SHP77 (cell line): ENCODE data around the gene PTPN21.

Experiments used
- DNase-seq, 2 experiments: peaks; one replicate each; lab custom pipeline; 2025; lab: John Stamatoyannopoulos, UW

Gene PTPN21

GRCh38 chr14:88468406-88468805 is 86.4 kb downstream of the PTPN21 start:
- no peak for DNase-seq

- DNase-seq = peak; percentile 28 to 32
These were observed 91.5 kb downstream of the PTPN21 start for GRCh38 chr14:88463318-88463717.

GRCh38 chr14:88454886-88455285 is 99.9 kb downstream of the PTPN21 start:
- no peak for DNase-seq

- no peak for DNase-seq
These were observed 102.6 kb downstream of the PTPN21 start for GRCh38 chr14:88452231-88452630.

- no peak for DNase-seq
These were observed 115.7 kb downstream of the PTPN21 start for GRCh38 chr14:88439088-88439487.

- no peak for DNase-seq
These were observed 117.1 kb downstream of the PTPN21 start for GRCh38 chr14:88437658-88438057.

- DNase-seq = no peak
These were observed 123.8 kb downstream of the PTPN21 start for GRCh38 chr14:88430976-88431375.

- DNase-seq = no peak
These were observed 128.5 kb downstream of the PTPN21 start for GRCh38 chr14:88426271-88426670.

- DNase-seq = no peak
These were observed 130.2 kb downstream of the PTPN21 start for GRCh38 chr14:88424573-88424972.

- DNase-seq = no peak
These were observed 131.7 kb downstream of the PTPN21 start for GRCh38 chr14:88422919-88423650.

GRCh38 chr14:88422047-88422446 is 132.8 kb downstream of the PTPN21 start:
- no peak for DNase-seq

- no peak for DNase-seq
These were observed 133.5 kb downstream of the PTPN21 start for GRCh38 chr14:88421286-88421685.

- no peak for DNase-seq
These were observed 134.6 kb downstream of the PTPN21 start for GRCh38 chr14:88420187-88420586.

- no peak for DNase-seq
These were observed 137.2 kb downstream of the PTPN21 start for GRCh38 chr14:88417594-88417993.
